GM21360 (cell line): ENCODE results near the gene AHRR.
"Not testable (repeated sequence)": the region's sequence is repeated elsewhere in the genome, so short reads cannot be mapped to it uniquely, and the experiment has no call there.

Experiments
- ATAC-seq: cut with Tn5 transposase; IDR thresholded peaks from one replicate; pipeline ENCODE4 v1.9.1; 2021; ENCODE audit warnings: mild to moderate bottlenecking, moderate library complexity; ENCODE audit not compliant: unreplicated experiment

AHRR gene

GRCh38 chr5:321230-321725 lies at the start of gene AHRR:
TSS of gene AHRR (plus strand) at chr5:321714. CDS start at chr5:343903, 22,189 bp downstream.
- ATAC-seq: peak; percentile 31

- ATAC-seq: not testable (repeated sequence)
Measured at GRCh38 chr5:271828-272167, 49.7 kb upstream of the AHRR start.

- not testable (repeated sequence) for ATAC-seq
Measured at GRCh38 chr5:273091-273490, 48.4 kb upstream of the AHRR start.

- not testable (repeated sequence) for ATAC-seq
Measured at GRCh38 chr5:273491-273890, 48.0 kb upstream of the AHRR start.

- not testable (repeated sequence) for ATAC-seq
Measured at GRCh38 chr5:274346-274745, 47.2 kb upstream of the AHRR start.

GRCh38 chr5:278646-279045 lies 42.9 kb upstream of the AHRR start:
- no peak for ATAC-seq

- ATAC-seq: not testable (repeated sequence)
Measured at GRCh38 chr5:279051-279665, 42.4 kb upstream of the AHRR start.

GRCh38 chr5:285991-286557 lies 35.4 kb upstream of the AHRR start:
- no peak for ATAC-seq

- not testable (repeated sequence) for ATAC-seq
Measured at GRCh38 chr5:290200-290599, 31.3 kb upstream of the AHRR start.

- ATAC-seq: not testable (repeated sequence)
Measured at GRCh38 chr5:291345-291744, 30.2 kb upstream of the AHRR start.

GRCh38 chr5:294788-295187 lies 26.7 kb upstream of the AHRR start:
- ATAC-seq: not testable (repeated sequence)

GRCh38 chr5:296207-296606 lies 25.3 kb upstream of the AHRR start:
- ATAC-seq: not testable (repeated sequence)

GRCh38 chr5:296954-297353 lies 24.6 kb upstream of the AHRR start:
- ATAC-seq: not testable (repeated sequence)

- ATAC-seq: not testable (repeated sequence)
Measured at GRCh38 chr5:297448-297847, 24.1 kb upstream of the AHRR start.

GRCh38 chr5:297991-298736 lies 23.4 kb upstream of the AHRR start:
- ATAC-seq: not testable (repeated sequence)

GRCh38 chr5:298737-299125 lies 22.8 kb upstream of the AHRR start:
- ATAC-seq: no peak

GRCh38 chr5:299921-300320 lies 21.6 kb upstream of the AHRR start:
- ATAC-seq: not testable (repeated sequence)

- ATAC-seq: not testable (repeated sequence)
Measured at GRCh38 chr5:300691-301435, 20.7 kb upstream of the AHRR start.

GRCh38 chr5:302416-302815 lies 19.1 kb upstream of the AHRR start:
- not testable (repeated sequence) for ATAC-seq

- no peak for ATAC-seq
Measured at GRCh38 chr5:302966-303365, 18.5 kb upstream of the AHRR start.

- not testable (repeated sequence) for ATAC-seq
Measured at GRCh38 chr5:303741-304140, 17.8 kb upstream of the AHRR start.
